MM.1S (cell line): ENCODE results near the gene RLN3.

ENCODE experiments used
- DNase-seq: peaks from one replicate; pipeline ENCODE4 v3.0.0-alpha.2; 2015
- H2AFZ ChIP-seq: fragments of 300-600 bp; sonication (generic); 2 replicates; pipeline ENCODE4 v1.6.0; 2016; ENCODE audit warnings: antibody characterized with exemption, low read length
- H3F3A ChIP-seq: fragments of 300-600 bp; sonication (generic); 2 replicates; pipeline ENCODE4 v1.6.1; 2016; ENCODE audit warnings: mild to moderate bottlenecking, antibody characterized with exemption, low read length, moderate library complexity, mixed read lengths; ENCODE audit not compliant: insufficient read depth
- H3K27ac ChIP-seq: fragments of 300-600 bp; sonication (generic); 2 replicates; pipeline ENCODE4 v1.5.1; 2016; ENCODE audit warnings: mild to moderate bottlenecking, low read length
- H3K27me3 ChIP-seq: fragments of 300-600 bp; sonication (generic); replicated peaks from 2 replicates; pipeline ENCODE4 v1.6.0; 2016; ENCODE audit warnings: low read length; ENCODE audit not compliant: insufficient read depth
- H3K36me3 ChIP-seq: fragments of 300-600 bp; sonication (generic); replicated peaks from 2 replicates; pipeline ENCODE4 v1.6.1; 2016; ENCODE audit warnings: mild to moderate bottlenecking, low read length, mixed read lengths; ENCODE audit not compliant: insufficient read depth
- H3K4me1 ChIP-seq: fragments of 300-600 bp; sonication (generic); 2 replicates; pipeline ENCODE4 v1.6.1; 2016; ENCODE audit warnings: low read length, mixed read lengths
- H3K4me2 ChIP-seq: fragments of 300-600 bp; sonication (generic); 2 replicates; pipeline ENCODE4 v1.6.0; 2016; ENCODE audit warnings: low read depth, low read length
- H3K4me3 ChIP-seq: fragments of 300-600 bp; sonication (generic); 2 replicates; pipeline ENCODE4 v1.5.1; 2016; ENCODE audit warnings: low read length, mixed read lengths
- H3K79me2 ChIP-seq: fragments of 300-600 bp; sonication (generic); 2 replicates; pipeline ENCODE4 v1.6.1; 2016; ENCODE audit warnings: mixed run types, low read length, mixed read lengths
- H3K9ac ChIP-seq: fragments of 300-600 bp; sonication (generic); 2 replicates; pipeline ENCODE4 v1.6.1; 2016; ENCODE audit warnings: low read length, mixed read lengths
- H3K9me2 ChIP-seq: fragments of 300-600 bp; sonication (generic); replicated peaks from 2 replicates; pipeline ENCODE4 v1.6.1; 2016; ENCODE audit warnings: mild to moderate bottlenecking, low read length, mixed read lengths; ENCODE audit not compliant: insufficient read depth
- H3K9me3 ChIP-seq: fragments of 300-600 bp; sonication (generic); replicated peaks from 2 replicates; pipeline ENCODE4 v1.6.1; 2016; ENCODE audit warnings: mild to moderate bottlenecking, low read length, mixed read lengths; ENCODE audit not compliant: insufficient read depth
- H4K20me1 ChIP-seq: fragments of 300-600 bp; sonication (generic); 2 replicates; pipeline ENCODE4 v1.6.1; 2016; ENCODE audit warnings: mild to moderate bottlenecking, low read length, moderate library complexity, mixed read lengths; ENCODE audit not compliant: insufficient read depth
- CTCF ChIP-seq: fragments of 300-600 bp; sonication (generic); IDR thresholded peaks from 2 replicates; pipeline ENCODE4 v1.5.1; 2016; ENCODE audit warnings: antibody characterized with exemption, low read length, mixed read lengths
- EZH2 ChIP-seq: fragments of 300-600 bp; sonication (generic); optimal IDR thresholded peaks from 2 replicates; pipeline ENCODE3; 2017; ENCODE audit warnings: low read depth, mild to moderate bottlenecking, antibody characterized with exemption, low read length, mixed read lengths
- EZH2phosphoT487 ChIP-seq: fragments of 300-600 bp; sonication (generic); IDR thresholded peaks from 2 replicates; pipeline ENCODE4 v1.6.1; 2018; ENCODE audit warnings: antibody characterized with exemption, low read length

Gene RLN3

GRCh38 chr19:13995017-13995728 is 32.8 kb upstream of the RLN3 start:
- no peaks in the 10 kb centered on the region for H3F3A ChIP-seq
- no peaks in the 10 kb centered on the region for H4K20me1 ChIP-seq
- H3K27ac ChIP-seq: no peak overlapping the region
- no peak for TF ChIP-seq EZH2phosphoT487
- TF ChIP-seq EZH2: no peak
- no peak for TF ChIP-seq CTCF
- no peaks in the 10 kb centered on the region for H3K9me2 ChIP-seq
- H3K9ac ChIP-seq: no peak overlapping the region
- no peak overlapping the region for H3K4me2 ChIP-seq
- H3K4me1 ChIP-seq: no peaks in the 10 kb centered on the region
- no peaks in the 10 kb centered on the region for H3K27me3 ChIP-seq
- H3K79me2 ChIP-seq: peaks cover 11% of the 10 kb centered on the region; the same call in 1 of the 2 replicates
- H2AFZ ChIP-seq: no peak overlapping the region
- no peaks in the 10 kb centered on the region for H3K36me3 ChIP-seq
- no peak for DNase-seq
- no peak overlapping the region for H3K4me3 ChIP-seq
- no peaks in the 10 kb centered on the region for H3K9me3 ChIP-seq

- no peak overlapping the region for H3K4me2 ChIP-seq
- no peak overlapping the region for H3K9ac ChIP-seq
- TF ChIP-seq EZH2phosphoT487: no peak
- TF ChIP-seq EZH2: no peak
- TF ChIP-seq CTCF: no peak
- H3K79me2 ChIP-seq: peaks cover 20% of the 10 kb centered on the region; the same call in 1 of the 2 replicates
- H3K27me3 ChIP-seq: no peaks in the 10 kb centered on the region
- H3K36me3 ChIP-seq: no peaks in the 10 kb centered on the region
- H3F3A ChIP-seq: no peaks in the 10 kb centered on the region
- H3K9me2 ChIP-seq: no peaks in the 10 kb centered on the region
- H3K4me3 ChIP-seq: no peak overlapping the region
- no peaks in the 10 kb centered on the region for H4K20me1 ChIP-seq
- no peak overlapping the region for H2AFZ ChIP-seq
- no peak for DNase-seq
- no peaks in the 10 kb centered on the region for H3K9me3 ChIP-seq
- H3K27ac ChIP-seq: no peak overlapping the region
- no peaks in the 10 kb centered on the region for H3K4me1 ChIP-seq
Observed at GRCh38 chr19:13995878-13996765, 31.8 kb upstream of the RLN3 start.

GRCh38 chr19:13996928-13997630 is 30.9 kb upstream of the RLN3 start:
- DNase-seq: no peak
- Histone ChIP-seq H3K9ac (no peak overlapping the region), H3K9me3 (no peaks in the 10 kb centered on the region), H4K20me1 (no peaks in the 10 kb centered on the region), H3K4me2 (no peak overlapping the region), H2AFZ (no peak overlapping the region), H3K9me2 (no peaks in the 10 kb centered on the region), H3K4me3 (no peak overlapping the region), H3K4me1 (no peaks in the 10 kb centered on the region), H3F3A (no peaks in the 10 kb centered on the region), H3K79me2 (peaks cover 25% of the 10 kb centered on the region), H3K27ac (no peak overlapping the region), H3K36me3 (no peaks in the 10 kb centered on the region), H3K27me3 (no peaks in the 10 kb centered on the region)
- no peak for TF ChIP-seq CTCF
- TF ChIP-seq EZH2: no peak
